GM06990 (cell line): ENCODE measurements around the gene SH3BP5L.
"Not testable (repeated sequence)": the region's sequence is repeated elsewhere in the genome, so short reads cannot be mapped to it uniquely, and the experiment has no call there.

ENCODE experiments used
- DNase-seq: peaks from one replicate; pipeline ENCODE4 v3.0.0-alpha.2; 2011; ENCODE audit not compliant: insufficient read length; ENCODE audit errors: extremely low read depth
- H3K27me3 ChIP-seq: replicated peaks from 2 replicates; pipeline ENCODE4 v1.6.0; 2011; ENCODE audit warnings: low read length; ENCODE audit not compliant: control insufficient read depth, insufficient read depth
- H3K36me3 ChIP-seq: 2 replicates; pipeline ENCODE4 v1.5.1; 2011; ENCODE audit warnings: low read length; ENCODE audit not compliant: control insufficient read depth, insufficient read depth
- H3K4me3 ChIP-seq: replicated peaks from 2 replicates; pipeline ENCODE4 v1.5.1; 2011; ENCODE audit warnings: low read depth, mild to moderate bottlenecking, control low read depth, low read length
- CTCF ChIP-seq: IDR thresholded peaks from 2 replicates; pipeline ENCODE4 v1.5.1; 2011; ENCODE audit warnings: low read length, control low read depth, mild to moderate bottlenecking, inconsistent platforms; ENCODE audit not compliant: insufficient read depth, poor library complexity, severe bottlenecking

SH3BP5L gene

GRCh38 chr1:248791010-248791409, 34.7 kb downstream of the SH3BP5L start:
- no peak for DNase-seq
- Histone ChIP-seq H3K4me3 (no peak overlapping the region), H3K36me3 (no peaks in the 10 kb centered on the region)

GRCh38 chr1:248790456-248790855, 35.3 kb downstream of the SH3BP5L start:
- no peak overlapping the region for H3K4me3 ChIP-seq
- H3K27me3 ChIP-seq = no peaks in the 10 kb centered on the region
- TF ChIP-seq CTCF = no peak

More at GRCh38 chr1:248791010-248791409, 34.7 kb downstream of the SH3BP5L start:
- TF ChIP-seq CTCF = no peak
- no peaks in the 10 kb centered on the region for H3K27me3 ChIP-seq

GRCh38 chr1:248789337-248789736, 36.4 kb downstream of the SH3BP5L start:
- not testable (repeated sequence) for H3K4me3 ChIP-seq, DNase-seq, H3K27me3 ChIP-seq, H3K36me3 ChIP-seq

More at GRCh38 chr1:248790456-248790855, 35.3 kb downstream of the SH3BP5L start:
- no peaks in the 10 kb centered on the region for H3K36me3 ChIP-seq
- DNase-seq = no peak

GRCh38 chr1:248788327-248788726, 37.4 kb downstream of the SH3BP5L start:
- Histone ChIP-seq H3K4me3 (no peak overlapping the region), H3K27me3 (no peaks in the 10 kb centered on the region), H3K36me3 (no peaks in the 10 kb centered on the region)
- TF ChIP-seq CTCF = no peak
- no peak for DNase-seq

- DNase-seq = no peak
- TF ChIP-seq CTCF = no peak
- Histone ChIP-seq H3K27me3 (no peaks in the 10 kb centered on the region), H3K36me3 (no peaks in the 10 kb centered on the region), H3K4me3 (no peak overlapping the region)
Observed at GRCh38 chr1:248787430-248787829, 38.3 kb downstream of the SH3BP5L start.

GRCh38 chr1:248786156-248786555, 39.6 kb downstream of the SH3BP5L start:
- Histone ChIP-seq H3K4me3 (no peak overlapping the region), H3K27me3 (no peaks in the 10 kb centered on the region), H3K36me3 (no peaks in the 10 kb centered on the region)
- no peak for DNase-seq
- TF ChIP-seq CTCF = no peak
